MCF 10A (cell line): ENCODE data around the gene PDE4D. TPM values are rescaled to one million over a fixed set of nuclear protein-coding genes. Genes with fewer than 3 reads are reported as not detected.

Source experiments
- BruUV-seq: library from RNA; stranded (reverse); fragments of 400-500 nt; replicated peaks from 2 replicates; lab custom pipeline; 2021; lab: Mats Ljungman, UMichigan
- CTCF ChIA-PET: fragments of 300-600 bp; sonication (Branson Sonifier 250); formaldehyde crosslinking; extraction: SDS; loops from one replicate; lab custom pipeline; 2021; ENCODE audit warnings: antibody characterized with exemption, inconsistent platforms; lab: Yijun Ruan, JAX
- POLR2A ChIA-PET: fragments of 300-600, 350-650 bp; sonication (Branson Sonifier 250); formaldehyde crosslinking; extraction: SDS; loops from one replicate; lab custom pipeline; 2020; ENCODE audit warnings: antibody characterized with exemption, inconsistent platforms; lab: Yijun Ruan, JAX
- DNase-seq: peaks from one replicate; pipeline ENCODE4 v3.0.0-alpha.2; 2018; ENCODE audit not compliant: unreplicated experiment
- H3K27ac Mint-ChIP-seq: one replicate; pipeline ENCODE4 v1.8.0; 2022; ENCODE audit warnings: mild to moderate bottlenecking, low read depth, mixed read lengths; ENCODE audit not compliant: unreplicated experiment
- H3K27me3 Mint-ChIP-seq: one replicate; pipeline ENCODE4 v1.8.0; 2022; ENCODE audit warnings: mixed read lengths; ENCODE audit not compliant: insufficient read depth, unreplicated experiment
- H3K36me3 Mint-ChIP-seq: one replicate; pipeline ENCODE4 v1.8.0; 2022; ENCODE audit warnings: mild to moderate bottlenecking, moderate library complexity, mixed read lengths; ENCODE audit not compliant: insufficient read depth, unreplicated experiment
- H3K4me1 Mint-ChIP-seq: one replicate; pipeline ENCODE4 v1.8.0; 2022; ENCODE audit warnings: mixed read lengths; ENCODE audit not compliant: insufficient read depth, unreplicated experiment
- H3K4me3 Mint-ChIP-seq: one replicate; pipeline ENCODE4 v1.8.0; 2022; ENCODE audit warnings: mild to moderate bottlenecking, moderate library complexity, mixed read lengths; ENCODE audit not compliant: unreplicated experiment
- H3K9me3 Mint-ChIP-seq: one replicate; pipeline ENCODE4 v1.8.0; 2022; ENCODE audit warnings: mixed read lengths; ENCODE audit not compliant: unreplicated experiment
- intact Hi-C: fragments of 100-400 bp; cut with micrococcal nuclease; formaldehyde crosslinking; loops from 2 replicates; pipeline ENCODE4 v1.14.1; 2022
- total RNA-seq: library from RNA; stranded (reverse); gene quantifications from 2 replicates; pipeline ENCODE4 v1.2.3, GENCODE V29; 2022
- TF ChIP-seq, protein P1 (sequence below): fragments of 200-600 bp; IDR thresholded peaks from one replicate; pipeline ENCODE4 v1.8.0; 2022; ENCODE audit warnings: antibody characterized with exemption, mild to moderate bottlenecking; ENCODE audit not compliant: unreplicated experiment

Gene PDE4D
- total RNA-seq, 1 experiment from 2014 or later = 85.0 TPM

DNA sequence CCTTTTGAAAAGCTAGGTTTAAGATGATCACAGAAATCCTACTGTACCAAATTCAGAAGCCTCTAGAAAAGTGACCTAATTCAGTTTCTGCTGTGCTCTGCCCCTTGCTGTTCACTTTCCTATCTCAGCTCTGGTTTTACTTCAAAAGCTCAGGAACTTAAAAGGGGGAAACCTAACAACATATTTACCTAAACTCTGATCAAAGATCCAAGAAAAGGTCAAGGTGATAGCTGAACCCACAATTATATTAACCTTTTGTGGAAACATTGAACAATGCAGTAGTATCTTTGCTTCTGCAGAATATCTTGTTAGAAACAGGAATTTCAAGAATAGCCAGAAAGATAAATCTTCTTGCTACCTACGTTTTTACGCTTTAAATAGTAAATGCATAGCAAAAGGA is 568.5 kb downstream of the PDE4D start:
- POLR2A ChIA-PET = no interaction called here
- CTCF ChIA-PET = interaction anchor here (0.9 to 1.0 kb wide), 2 partner anchors 10 to 23 kb away, joined by 3 read pairs; no protein-coding TSS in a partner anchor
- peaks cover 14% of the 10 kb centered on the region for H3K4me1 Mint-ChIP-seq
- DNase-seq = no peak
- no peak overlapping the region for H3K4me3 Mint-ChIP-seq
- peaks cover 17% of the 10 kb centered on the region for H3K36me3 Mint-ChIP-seq
- BruUV-seq = no TSS peak
- intact Hi-C loops = no loop called here
- no peaks in the 10 kb centered on the region for H3K27me3 Mint-ChIP-seq
- TF ChIP-seq, protein P1, sequence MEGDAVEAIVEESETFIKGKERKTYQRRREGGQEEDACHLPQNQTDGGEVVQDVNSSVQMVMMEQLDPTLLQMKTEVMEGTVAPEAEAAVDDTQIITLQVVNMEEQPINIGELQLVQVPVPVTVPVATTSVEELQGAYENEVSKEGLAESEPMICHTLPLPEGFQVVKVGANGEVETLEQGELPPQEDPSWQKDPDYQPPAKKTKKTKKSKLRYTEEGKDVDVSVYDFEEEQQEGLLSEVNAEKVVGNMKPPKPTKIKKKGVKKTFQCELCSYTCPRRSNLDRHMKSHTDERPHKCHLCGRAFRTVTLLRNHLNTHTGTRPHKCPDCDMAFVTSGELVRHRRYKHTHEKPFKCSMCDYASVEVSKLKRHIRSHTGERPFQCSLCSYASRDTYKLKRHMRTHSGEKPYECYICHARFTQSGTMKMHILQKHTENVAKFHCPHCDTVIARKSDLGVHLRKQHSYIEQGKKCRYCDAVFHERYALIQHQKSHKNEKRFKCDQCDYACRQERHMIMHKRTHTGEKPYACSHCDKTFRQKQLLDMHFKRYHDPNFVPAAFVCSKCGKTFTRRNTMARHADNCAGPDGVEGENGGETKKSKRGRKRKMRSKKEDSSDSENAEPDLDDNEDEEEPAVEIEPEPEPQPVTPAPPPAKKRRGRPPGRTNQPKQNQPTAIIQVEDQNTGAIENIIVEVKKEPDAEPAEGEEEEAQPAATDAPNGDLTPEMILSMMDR = no peak
- no peaks in the 10 kb centered on the region for H3K9me3 Mint-ChIP-seq
- H3K27ac Mint-ChIP-seq = no peak overlapping the region

DNA sequence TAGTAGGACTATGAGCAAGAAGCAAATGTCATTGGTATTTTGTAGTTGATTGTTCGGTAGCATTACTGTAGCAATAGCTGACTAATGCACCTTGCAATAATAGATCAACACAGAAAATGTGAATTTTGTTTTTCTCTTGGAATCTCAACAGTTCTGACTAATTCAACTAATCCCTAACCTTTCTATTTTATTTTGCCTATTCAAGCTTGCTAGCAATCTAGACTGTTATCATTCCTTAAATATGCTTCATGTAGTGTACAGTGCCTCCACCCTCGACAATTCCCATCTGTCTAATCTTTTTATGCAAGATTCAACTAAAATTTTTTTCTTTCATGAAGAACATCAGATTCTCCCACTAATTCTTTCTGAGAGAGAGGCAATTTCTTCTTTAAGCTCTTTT is 570.6 kb downstream of the PDE4D start:
- no peaks in the 10 kb centered on the region for H3K27me3 Mint-ChIP-seq
- BruUV-seq = no TSS peak
- POLR2A ChIA-PET = no interaction called here
- H3K36me3 Mint-ChIP-seq = peaks cover 17% of the 10 kb centered on the region
- no peak overlapping the region for H3K27ac Mint-ChIP-seq
- DNase-seq = no peak
- CTCF ChIA-PET = no interaction called here
- TF ChIP-seq, protein P1 = no peak
- H3K4me1 Mint-ChIP-seq = peaks cover 14% of the 10 kb centered on the region
- intact Hi-C loops = no loop called here
- no peak overlapping the region for H3K4me3 Mint-ChIP-seq
- H3K9me3 Mint-ChIP-seq = no peaks in the 10 kb centered on the region

- no peak for DNase-seq
- intact Hi-C loops = no loop called here
- Mint-ChIP-seq H3K27me3 (no peaks in the 10 kb centered on the region), H3K27ac (no peak overlapping the region), H3K4me1 (peaks cover 20% of the 10 kb centered on the region), H3K36me3 (peaks cover 13% of the 10 kb centered on the region), H3K4me3 (no peak overlapping the region), H3K9me3 (no peaks in the 10 kb centered on the region)
- TF ChIP-seq, protein P1 = no peak
- ChIA-PET POLR2A (interaction anchor here (1.1 kb wide), 1 partner anchor 45 kb away, joined by 4 read pairs; no protein-coding TSS in a partner anchor), CTCF (no interaction called here)
- BruUV-seq = no TSS peak
Observed at GRCh38 chr5:59322058-59322457, 571.5 kb downstream of the PDE4D start.

GRCh38 chr5:59321642-59322041 is 571.9 kb downstream of the PDE4D start:
- Mint-ChIP-seq H3K27me3 (no peaks in the 10 kb centered on the region), H3K36me3 (peaks cover 12% of the 10 kb centered on the region), H3K27ac (no peak overlapping the region), H3K4me1 (peaks cover 20% of the 10 kb centered on the region), H3K9me3 (no peaks in the 10 kb centered on the region), H3K4me3 (no peak overlapping the region)
- CTCF ChIA-PET = no interaction called here
- intact Hi-C loops = no loop called here
- POLR2A ChIA-PET = interaction anchor here (1.1 kb wide), 1 partner anchor 45 kb away, joined by 4 read pairs; no protein-coding TSS in a partner anchor
- no peak for DNase-seq
- TF ChIP-seq, protein P1 = no peak
- BruUV-seq = no TSS peak
